NCI-H1092 treated with DMSO at 0.1 percent for 48 hours (cell line): ENCODE data around the gene HDAC6.

ENCODE experiments used
- DNase-seq: peaks from one replicate; lab custom pipeline; 2025; lab: John Stamatoyannopoulos, UW

Gene HDAC6

GRCh38 chrX:48801280-48802088, at the start of gene HDAC6:
Gene HDAC6, plus strand, starts transcription at chrX:48802067. Its CDS starts 626 bp downstream, at chrX:48802693.
- peak; percentile 99 for DNase-seq

- no peak for DNase-seq
Observed at GRCh38 chrX:48752498-48752897, 49.4 kb upstream of the HDAC6 start.

GRCh38 chrX:48753708-48754228, 48.1 kb upstream of the HDAC6 start:
- DNase-seq, result no peak

GRCh38 chrX:48754238-48754637, 47.6 kb upstream of the HDAC6 start:
- no peak for DNase-seq

GRCh38 chrX:48761674-48762471, 40.0 kb upstream of the HDAC6 start, which contains the start of gene GLOD5:
Gene GLOD5, plus strand, starts transcription at chrX:48761747. Its CDS starts 44 bp downstream, at chrX:48761791.
- DNase-seq, result peak; percentile 57

GRCh38 chrX:48769230-48769629, 32.6 kb upstream of the HDAC6 start:
- DNase-seq, result no peak

GRCh38 chrX:48770296-48770695, 31.6 kb upstream of the HDAC6 start:
- no peak for DNase-seq

- DNase-seq, result no peak
Observed at GRCh38 chrX:48772602-48773001, 29.3 kb upstream of the HDAC6 start.

GRCh38 chrX:48776818-48777439, 24.9 kb upstream of the HDAC6 start:
- no peak for DNase-seq

GRCh38 chrX:48779399-48779798, 22.5 kb upstream of the HDAC6 start:
- no peak for DNase-seq

GRCh38 chrX:48781705-48782104, 20.2 kb upstream of the HDAC6 start:
- no peak for DNase-seq

- no peak for DNase-seq
Observed at GRCh38 chrX:48782216-48782615, 19.7 kb upstream of the HDAC6 start.

GRCh38 chrX:48782795-48783194, 19.1 kb upstream of the HDAC6 start:
- DNase-seq, result no peak

- no peak for DNase-seq
Observed at GRCh38 chrX:48784726-48785125, 17.1 kb upstream of the HDAC6 start.

- DNase-seq, result no peak
Observed at GRCh38 chrX:48785186-48785539, 16.7 kb upstream of the HDAC6 start.

- no peak for DNase-seq
Observed at GRCh38 chrX:48785540-48786214, 16.2 kb upstream of the HDAC6 start.

GRCh38 chrX:48786341-48786800, 15.5 kb upstream of the HDAC6 start, which contains the start of gene GATA1:
Gene GATA1, plus strand, starts transcription at chrX:48786590. Its CDS starts 4,520 bp downstream, at chrX:48791110.
- DNase-seq, result no peak

- no peak for DNase-seq
Observed at GRCh38 chrX:48786825-48787504, 14.9 kb upstream of the HDAC6 start.

- no peak for DNase-seq
Observed at GRCh38 chrX:48787505-48788443, 14.1 kb upstream of the HDAC6 start.
